NK-92 (cell line): ENCODE data around the gene KCNB1.
"Not testable (repeated sequence)": the region's sequence is repeated elsewhere in the genome, so short reads cannot be mapped to it uniquely, and the experiment has no call there.

Experiments used
- DNase-seq: peaks from one replicate; lab custom pipeline; 2025; ENCODE audit not compliant: unreplicated experiment; lab: John Stamatoyannopoulos, UW

The KCNB1 gene

DNA sequence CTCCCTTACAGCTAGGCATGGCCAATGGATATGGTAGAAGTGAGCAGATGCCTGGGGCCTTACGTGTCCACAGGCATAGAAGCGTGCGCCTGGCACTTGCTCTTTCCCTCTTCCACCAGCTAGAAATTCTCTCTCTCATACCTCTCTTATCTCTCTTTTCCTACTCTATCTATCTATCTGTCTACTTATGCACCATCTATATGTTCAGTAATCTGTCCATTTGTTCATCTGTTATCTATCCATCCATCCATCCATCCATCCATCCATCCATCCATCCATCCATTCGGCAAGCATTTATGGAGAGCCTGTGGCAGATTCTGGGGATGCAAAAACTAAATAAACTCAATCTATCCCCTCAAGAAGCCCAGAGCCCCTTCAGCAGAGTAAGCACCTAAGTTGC, 70.2 kb downstream of the KCNB1 start:
- DNase-seq = no peak

DNA sequence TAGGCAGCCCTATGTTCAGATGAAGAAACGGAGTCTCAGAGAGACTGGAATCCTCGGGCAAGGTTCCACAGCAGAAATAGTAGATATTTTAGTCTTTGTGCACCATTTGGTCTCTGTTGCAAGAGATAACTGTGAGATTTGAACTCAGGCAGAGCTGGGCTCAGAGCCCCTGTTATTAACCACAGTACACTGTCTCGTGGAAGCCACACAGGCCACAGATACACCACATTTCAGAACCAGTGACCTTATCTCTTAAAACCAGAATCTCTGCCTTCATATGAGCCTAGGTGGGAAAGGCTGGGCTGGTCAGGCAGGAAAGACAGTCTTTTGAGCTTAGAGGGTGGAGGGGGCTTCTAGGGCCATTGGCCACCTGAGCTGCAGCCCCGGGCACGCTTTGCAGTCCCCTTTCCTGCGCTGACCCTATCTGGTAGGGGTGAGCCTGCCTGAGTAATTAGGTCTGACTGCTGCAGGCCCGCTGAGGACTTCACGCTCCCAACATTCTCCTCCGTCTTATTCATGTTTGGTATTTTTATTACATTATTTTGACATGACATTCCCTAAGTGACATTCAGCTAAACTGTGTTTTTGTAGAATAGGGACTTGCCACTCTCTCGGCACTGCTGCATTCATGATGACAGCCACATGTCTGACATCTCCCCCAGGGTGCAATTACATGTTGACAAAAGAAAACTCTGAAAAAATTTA, 71.1 kb downstream of the KCNB1 start:
- DNase-seq = no peak

GRCh38 chr20:49409975-49410621, 72.4 kb downstream of the KCNB1 start:
- DNase-seq = not testable (repeated sequence)

GRCh38 chr20:49409302-49409974, 73.0 kb downstream of the KCNB1 start:
- no peak for DNase-seq

GRCh38 chr20:49408509-49409104, 73.9 kb downstream of the KCNB1 start:
- no peak for DNase-seq

DNA sequence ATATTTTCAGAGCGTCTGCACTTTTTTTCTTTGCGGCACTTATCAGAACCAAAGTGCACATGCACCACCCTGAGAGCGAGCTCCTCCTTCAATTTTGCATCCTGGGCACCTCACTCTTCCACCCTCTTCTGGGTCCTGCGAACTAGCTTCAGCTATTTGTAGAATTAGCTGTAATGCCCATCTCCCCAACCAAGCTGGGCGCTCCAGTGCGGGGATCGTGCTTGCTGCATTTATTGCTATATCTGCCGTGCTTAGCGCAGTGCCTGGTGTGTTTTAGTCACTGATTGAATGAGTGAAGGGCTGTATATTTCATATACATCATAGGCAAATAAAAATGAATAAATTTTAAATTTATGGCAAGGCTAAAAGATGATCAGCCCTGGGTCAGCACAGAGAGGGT, 75.8 kb downstream of the KCNB1 start:
- no peak for DNase-seq

DNA sequence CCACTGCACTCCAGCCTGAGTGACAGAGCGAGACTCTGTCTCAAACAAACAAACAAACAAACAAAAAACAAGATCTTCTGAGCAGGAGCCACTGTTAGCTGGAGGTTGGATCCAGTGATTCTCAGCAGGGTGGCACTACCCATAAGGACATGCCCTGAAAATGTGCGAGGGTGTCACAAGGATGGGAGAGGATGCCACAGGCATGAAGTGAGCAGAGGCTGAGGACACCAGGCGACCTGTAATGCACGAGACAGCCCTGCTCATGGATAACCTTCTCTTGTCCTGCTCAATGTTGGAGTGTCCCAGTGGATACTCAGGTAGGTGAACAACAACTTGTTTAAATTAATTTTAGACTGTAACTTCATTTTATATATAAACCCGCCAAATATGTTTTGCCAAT, 76.8 kb downstream of the KCNB1 start:
- DNase-seq = no peak

DNA sequence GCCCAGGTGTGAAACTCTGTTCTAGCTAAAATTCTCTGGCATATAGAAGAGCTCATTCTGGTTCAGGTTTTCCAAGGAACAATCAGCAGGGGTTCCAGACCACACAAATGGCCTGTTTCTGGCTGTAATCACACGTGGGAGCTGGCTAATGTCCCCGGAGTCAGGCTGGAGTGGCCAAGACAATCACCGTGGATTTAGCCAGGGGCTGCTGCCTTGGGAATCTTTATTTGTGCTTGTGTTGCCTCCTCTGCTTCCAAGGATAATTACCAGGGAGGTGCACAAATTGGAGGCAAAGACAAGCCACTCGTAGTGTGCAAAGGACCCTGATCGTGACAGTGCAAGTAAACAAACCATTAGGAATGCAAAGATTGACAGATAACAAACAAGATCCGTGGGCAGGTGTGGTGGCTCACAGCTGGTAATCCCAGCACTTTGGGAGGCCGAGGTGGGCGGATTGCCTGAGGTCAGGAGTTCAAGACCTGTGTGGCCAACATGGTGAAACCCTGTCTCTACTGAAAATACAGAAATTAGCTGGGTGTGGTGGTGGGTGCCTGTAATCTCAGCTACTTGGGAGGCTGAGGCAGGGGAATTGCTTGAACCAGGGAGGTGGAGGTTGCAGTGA, 77.3 kb downstream of the KCNB1 start:
- DNase-seq = no peak

DNA sequence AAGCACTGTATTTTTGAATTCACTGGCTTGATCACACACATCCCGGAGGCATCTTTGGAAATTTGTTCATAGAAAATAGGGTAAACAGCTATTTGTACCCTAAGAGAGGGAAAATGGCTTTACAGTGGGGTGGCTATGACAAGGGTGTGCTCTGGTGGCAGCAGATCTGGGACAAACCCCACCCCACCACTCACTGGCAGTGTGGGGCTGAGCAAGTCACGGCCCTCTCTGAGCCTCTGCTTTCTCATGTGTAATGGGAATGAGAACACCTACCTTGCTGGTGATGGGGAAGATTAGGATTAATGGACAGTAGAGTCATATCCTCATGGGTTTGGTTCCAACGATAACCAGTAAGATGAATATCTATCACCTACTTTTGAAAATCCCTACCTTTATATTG, 78.0 kb downstream of the KCNB1 start:
- no peak for DNase-seq

- DNase-seq = no peak
These were observed 78.6 kb downstream of the KCNB1 start for GRCh38 chr20:49403911-49404310.

GRCh38 chr20:49403012-49403411, 79.5 kb downstream of the KCNB1 start:
- DNase-seq = no peak

DNA sequence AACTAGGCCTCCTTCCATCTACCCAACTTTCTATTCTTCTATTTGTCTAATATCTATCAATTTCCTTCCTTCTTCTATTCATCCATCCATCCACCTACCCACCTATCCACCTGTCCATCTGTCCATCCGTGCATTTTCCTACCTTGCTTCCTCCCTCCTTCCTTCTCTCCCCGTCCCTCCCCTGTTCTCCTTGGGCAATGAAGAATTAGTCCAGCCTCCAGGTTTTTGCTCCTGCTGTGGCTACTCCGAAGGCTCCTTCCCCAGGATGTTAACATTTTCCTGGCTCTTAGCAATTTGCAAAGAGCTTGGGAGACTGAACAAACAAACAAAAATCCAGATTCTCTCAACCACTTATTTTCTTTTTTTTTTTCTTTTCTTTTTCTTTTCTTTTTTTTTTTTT, 81.6 kb downstream of the KCNB1 start:
- DNase-seq = no peak

DNA sequence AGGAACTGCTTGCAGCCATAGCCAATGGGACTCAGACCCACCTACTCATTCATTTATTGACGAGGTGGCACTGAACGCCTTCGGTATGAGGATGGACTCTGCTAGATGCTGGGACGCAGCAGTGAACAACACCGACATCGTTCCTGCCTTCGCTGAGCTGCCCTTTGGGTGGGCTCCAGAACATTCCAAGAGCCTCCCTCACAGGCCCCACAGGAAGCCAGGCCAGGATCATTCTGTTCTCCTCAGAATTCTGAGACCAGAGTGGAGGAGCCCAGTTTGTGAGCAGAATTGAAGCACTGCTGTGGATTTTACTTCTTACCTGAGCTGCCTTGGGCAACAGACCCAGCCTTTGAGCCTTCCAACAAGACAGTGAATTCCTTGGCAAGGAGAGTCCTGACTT, 82.1 kb downstream of the KCNB1 start:
- no peak for DNase-seq

DNA sequence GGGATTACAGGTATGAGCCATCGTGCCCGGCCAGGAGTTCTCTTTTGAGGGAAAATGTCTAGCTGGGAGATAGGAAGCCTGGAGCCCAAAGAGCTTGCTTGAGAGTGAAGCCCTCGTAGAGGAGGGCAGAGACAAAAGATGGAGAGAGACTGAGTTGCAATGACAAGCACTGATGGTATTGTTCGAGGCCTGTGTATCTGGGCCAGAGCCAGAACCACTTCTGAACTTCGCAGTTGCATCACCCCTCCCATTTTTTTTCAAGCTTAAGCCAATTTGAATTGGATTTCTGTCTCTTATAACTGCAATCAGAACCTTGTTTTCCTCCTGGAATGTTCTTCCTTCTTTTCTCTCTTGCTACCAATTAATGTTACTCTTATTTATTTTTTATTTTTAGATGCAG, 83.1 kb downstream of the KCNB1 start:
- no peak for DNase-seq

DNA sequence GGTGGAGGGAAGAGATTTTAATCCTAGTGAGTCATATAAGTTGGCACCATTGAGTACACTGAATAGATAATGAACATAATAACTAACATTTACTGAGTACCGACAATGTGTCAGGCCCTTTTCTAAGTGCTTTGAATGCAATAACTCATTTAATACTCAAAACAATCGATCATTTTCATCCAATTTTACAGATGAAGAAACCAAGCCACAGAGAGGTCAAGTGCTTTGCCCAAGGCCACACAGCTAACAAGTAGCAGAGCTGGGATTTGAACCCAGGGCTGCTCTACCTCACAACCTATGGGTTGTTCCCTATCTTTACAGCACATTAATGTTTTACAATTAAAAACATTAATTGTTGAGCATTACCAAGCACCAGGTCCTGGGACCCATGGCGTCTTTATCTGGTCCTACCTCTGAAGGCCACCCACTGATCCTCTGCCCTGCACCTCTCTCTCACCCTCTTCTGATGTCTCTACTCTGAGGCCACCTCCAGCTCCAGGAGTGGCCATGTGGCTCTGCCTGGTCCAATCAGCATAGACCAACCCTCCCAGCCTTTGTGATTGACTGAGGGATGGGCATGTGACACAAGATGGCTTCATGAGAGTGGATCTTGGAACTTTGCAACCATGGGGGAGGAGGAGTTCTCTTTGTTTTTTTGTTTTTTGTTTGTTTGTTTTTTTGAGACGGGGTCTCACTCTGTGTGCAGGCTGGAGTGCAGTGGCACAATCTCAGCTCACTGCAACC, 83.9 kb downstream of the KCNB1 start:
- no peak for DNase-seq

- DNase-seq = no peak
These were observed 84.9 kb downstream of the KCNB1 start for GRCh38 chr20:49397525-49397924.

DNA sequence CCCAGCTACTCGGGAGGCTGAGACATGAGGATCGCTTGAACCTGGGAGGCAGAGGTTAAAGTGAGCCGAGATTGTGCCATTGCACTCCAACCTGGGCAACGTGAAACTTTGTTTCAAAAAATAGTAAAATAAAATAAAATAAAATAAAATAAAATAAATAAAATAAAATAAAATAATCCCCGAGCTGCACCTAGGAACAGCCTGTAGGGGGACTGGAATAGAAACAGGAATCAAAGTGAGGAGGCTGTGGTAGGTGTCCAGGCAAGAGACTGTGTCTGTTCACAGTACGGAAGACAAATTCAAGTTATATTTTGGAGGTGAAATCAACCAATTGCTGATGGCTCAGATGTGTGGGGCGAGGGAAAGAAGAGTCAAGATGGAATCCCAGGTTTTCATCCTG, 86.2 kb downstream of the KCNB1 start:
- no peak for DNase-seq

DNA sequence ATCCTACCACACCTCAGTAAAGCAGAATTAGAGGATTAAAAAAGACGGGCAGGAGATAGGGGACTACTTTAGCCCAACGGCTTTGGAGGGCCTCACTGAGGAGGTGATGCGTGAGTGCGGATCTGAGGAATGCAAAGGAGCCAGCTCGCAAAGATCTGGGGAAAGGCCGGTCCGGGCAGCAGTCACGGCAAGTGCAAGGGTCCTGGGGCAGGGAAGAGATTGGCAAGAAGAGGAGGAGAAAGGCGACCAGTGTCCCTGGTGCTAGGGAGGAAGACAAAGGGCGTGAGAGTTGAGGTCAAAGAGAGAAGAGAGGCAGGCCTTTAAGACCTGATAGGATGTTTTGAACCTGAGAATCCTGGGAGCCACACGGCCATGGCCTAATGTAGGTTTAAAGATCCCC, 86.8 kb downstream of the KCNB1 start:
- DNase-seq = no peak

GRCh38 chr20:49395183-49395582, 87.3 kb downstream of the KCNB1 start:
- DNase-seq = no peak

- no peak for DNase-seq
These were observed 87.7 kb downstream of the KCNB1 start for GRCh38 chr20:49394757-49395156.

DNA sequence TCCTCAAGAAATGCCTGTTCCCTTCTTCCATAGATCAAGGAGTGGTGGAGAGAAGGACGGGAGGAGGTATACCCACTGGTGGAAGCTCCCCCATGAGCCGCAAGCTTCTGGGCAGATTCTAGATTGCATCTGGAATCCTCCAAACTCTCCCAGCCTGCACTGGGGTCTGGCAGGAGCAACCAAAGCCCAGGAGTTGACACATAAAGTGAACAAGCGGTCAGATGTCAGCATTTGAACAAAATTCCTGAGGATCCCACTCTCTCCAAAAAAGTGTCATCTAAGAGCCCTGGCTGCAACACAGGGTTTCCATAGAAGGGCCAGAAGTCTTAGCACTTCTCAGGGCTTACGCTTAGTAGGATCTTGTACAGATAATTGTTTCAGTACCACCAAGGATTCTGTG, 88.2 kb downstream of the KCNB1 start:
- no peak for DNase-seq
